H1 (cell line): ENCODE results near the gene TAF6. TPM values are rescaled to one million over a fixed set of nuclear protein-coding genes. Genes with fewer than 3 reads are reported as not detected.

Experiments used
- ATF2 ChIP-seq: IDR thresholded peaks from 2 replicates; pipeline ENCODE4 v1.6.1; 2012; ENCODE audit warnings: low read length, inconsistent platforms
- CHD7 ChIP-seq: fragments of 300-600 bp; sonication (generic); IDR thresholded peaks from 2 replicates; pipeline ENCODE4 v1.7.1; 2012; ENCODE audit warnings: low read length, moderate library complexity, mild to moderate bottlenecking, inconsistent platforms; ENCODE audit not compliant: insufficient replicate concordance
- EP300 ChIP-seq, 2 experiments: IDR thresholded peaks; 1 replicate in 1 of 2; 2 replicates in 1 of 2; pipeline ENCODE4 v1.6.1; 2011 to 2012; ENCODE audit warnings: low read depth in 2 of 2, low read length in 2 of 2, mild to moderate bottlenecking in 2 of 2, borderline replicate concordance in 1 of 2, inconsistent platforms in 1 of 2, moderate library complexity in 1 of 2
- JUND ChIP-seq: IDR thresholded peaks from 2 replicates; pipeline ENCODE4 v1.6.1; 2011; ENCODE audit warnings: mild to moderate bottlenecking, improper control_type of control experiment, low read length
- KDM1A ChIP-seq: fragments of 200-600, 300-600 bp; sonication (generic); IDR thresholded peaks from 2 replicates; pipeline ENCODE4 v1.7.1; 2016; ENCODE audit warnings: mild to moderate bottlenecking, low read length, borderline replicate concordance
- POLR2AphosphoS5 ChIP-seq: IDR thresholded peaks from 2 replicates; pipeline ENCODE4 v1.6.1; 2011; ENCODE audit warnings: low read depth, low read length
- RXRA ChIP-seq: IDR thresholded peaks from 2 replicates; pipeline ENCODE4 v1.6.1; 2011; ENCODE audit warnings: low read depth, mild to moderate bottlenecking, low read length, moderate library complexity; ENCODE audit not compliant: insufficient read depth
- TBP ChIP-seq: IDR thresholded peaks from 2 replicates; pipeline ENCODE4 v1.6.1; 2011; ENCODE audit warnings: low read depth, low read length, improper control_type of control experiment
- TEAD4 ChIP-seq: IDR thresholded peaks from 2 replicates; pipeline ENCODE4 v1.6.1; 2012; ENCODE audit warnings: low read depth, low read length, inconsistent platforms, mixed read lengths
- polyA plus RNA-seq, 7 experiments: library from polyadenylated mRNA; depleted of rRNA in 3 of 7; stranded (reverse) in 5 of 7; unstranded in 2 of 7; fragments of >200 nt in 5 of 7; fragments of 200-250 nt in 2 of 7; gene quantifications; 1 replicate in 5 of 7; 2 replicates in 1 of 7; 4 replicates in 1 of 7; pipeline versions ENCODE4 v1.2.1 to v1.2.3, GENCODE V29; 2011 to 2013; ENCODE audit warnings: missing spikeins in 2 of 7, mixed read lengths in 2 of 7
- total RNA-seq: library from RNA; stranded (reverse); fragmentation: NEBNext Ultra II Directional; extraction: Animal tissue kit (Norgen Biotek cat#: 25700); gene quantifications from 2 replicates; pipeline ENCODE4 v1.2.1, GENCODE V29; 2021

TAF6 gene
- total and polyA plus RNA-seq, 2 of the 8 experiments (the other 6 are each of a cell fraction or from before 2014, with no cell fraction given) = 66.7 to 101 TPM

- TF ChIP-seq CHD7 = no peak
- no peak for TF ChIP-seq JUND
- no peak for TF ChIP-seq TBP
- no peak for TF ChIP-seq KDM1A
- TF ChIP-seq RXRA = no peak
- no peak for TF ChIP-seq EP300 (IDR thresholded peaks at IDR 0.05; ENCODE audit: borderline replicate concordance in 1 of 2, low read depth in 2 of 2, low read length in 2 of 2)
- no peak for TF ChIP-seq ATF2
- TF ChIP-seq POLR2AphosphoS5 = no peak; the same call in 1 of the 2 replicates
- TF ChIP-seq TEAD4 = no peak
These were observed 33.9 kb upstream of the TAF6 start (continued) for GRCh38 chr7:100152937-100153666.
